Activated T-cell treated with anti-CD3 and anti-CD28 coated beads, Interleukin-2, amount 50 U/mL, for 4 hours (primary cell): ENCODE measurements around the gene CDKN2B-AS1. TPM values are rescaled to one million over a fixed set of nuclear protein-coding genes. Genes with fewer than 3 reads are reported as not detected.

Source experiments
- ATAC-seq, 2 donors: fragments of 200-7000 bp; cut with Tn5 transposase; one replicate each; pipeline ENCODE4 v1.10.0; 2021
- DNase-seq: peaks from one replicate; pipeline ENCODE4 v3.0.0-alpha.2; 2020
- H3K27me3 Mint-ChIP-seq: one replicate; pipeline ENCODE4 v1.8.0; 2021; ENCODE audit warnings: low read depth, mixed read lengths
- H3K36me3 Mint-ChIP-seq: one replicate; pipeline ENCODE4 v1.8.0; 2022; ENCODE audit warnings: mixed read lengths; ENCODE audit not compliant: insufficient read depth
- H3K4me1 Mint-ChIP-seq: one replicate; pipeline ENCODE4 v1.8.0; 2021; ENCODE audit warnings: low read depth, mixed read lengths
- H3K4me3 Mint-ChIP-seq: one replicate; pipeline ENCODE4 v1.8.0; 2021; ENCODE audit warnings: mild to moderate bottlenecking, moderate library complexity, mixed read lengths
- H3K9me3 Mint-ChIP-seq: one replicate; pipeline ENCODE4 v1.8.0; 2021; ENCODE audit warnings: mixed read lengths
- total RNA-seq, 3 donors: library from RNA; stranded (reverse); gene quantifications; one replicate each; pipeline ENCODE4 v1.2.1, GENCODE V29; 2021

CDKN2B-AS1 gene
- total RNA-seq, 3 donors from 2014 or later: 0.60 TPM; not detected in 2

DNA sequence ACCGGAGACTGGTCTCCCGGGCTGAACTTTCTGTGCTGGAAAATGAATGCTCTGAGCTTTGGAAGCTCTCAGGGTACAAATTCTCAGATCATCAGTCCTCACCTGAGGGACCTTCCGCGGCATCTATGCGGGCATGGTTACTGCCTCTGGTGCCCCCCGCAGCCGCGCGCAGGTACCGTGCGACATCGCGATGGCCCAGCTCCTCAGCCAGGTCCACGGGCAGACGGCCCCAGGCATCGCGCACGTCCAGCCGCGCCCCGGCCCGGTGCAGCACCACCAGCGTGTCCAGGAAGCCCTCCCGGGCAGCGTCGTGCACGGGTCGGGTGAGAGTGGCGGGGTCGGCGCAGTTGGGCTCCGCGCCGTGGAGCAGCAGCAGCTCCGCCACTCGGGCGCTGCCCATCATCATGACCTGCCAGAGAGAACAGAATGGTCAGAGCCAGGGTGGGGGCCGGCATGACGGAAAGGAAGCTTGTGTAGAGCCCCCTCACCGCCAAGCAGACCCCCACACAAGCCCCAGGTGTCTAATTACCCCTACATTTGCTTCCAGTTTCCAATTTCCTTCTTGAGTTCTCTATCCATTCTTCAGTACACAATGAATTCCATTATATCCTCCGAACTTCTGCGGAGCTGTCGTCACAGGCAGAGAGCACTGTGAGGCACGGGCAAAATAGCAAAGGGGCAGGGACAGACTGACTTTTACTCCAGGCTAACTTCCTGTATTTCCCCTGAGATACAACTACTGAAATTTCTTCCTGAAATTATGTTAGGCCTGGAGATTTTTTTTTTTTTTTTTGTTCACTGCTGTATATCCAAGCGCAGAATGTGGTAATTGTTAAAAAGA is 23.6 kb upstream of the CDKN2B-AS1 start:
- Mint-ChIP-seq H3K4me1 (peaks cover 24% of the 10 kb centered on the region), H3K27me3 (peaks cover 93% of the 10 kb centered on the region), H3K9me3 (peaks cover 16% of the 10 kb centered on the region), H3K4me3 (peak overlapping the region; percentile 21), H3K36me3 (peaks cover 2% of the 10 kb centered on the region)
- ATAC-seq (no peak), DNase-seq (no peak)

DNA sequence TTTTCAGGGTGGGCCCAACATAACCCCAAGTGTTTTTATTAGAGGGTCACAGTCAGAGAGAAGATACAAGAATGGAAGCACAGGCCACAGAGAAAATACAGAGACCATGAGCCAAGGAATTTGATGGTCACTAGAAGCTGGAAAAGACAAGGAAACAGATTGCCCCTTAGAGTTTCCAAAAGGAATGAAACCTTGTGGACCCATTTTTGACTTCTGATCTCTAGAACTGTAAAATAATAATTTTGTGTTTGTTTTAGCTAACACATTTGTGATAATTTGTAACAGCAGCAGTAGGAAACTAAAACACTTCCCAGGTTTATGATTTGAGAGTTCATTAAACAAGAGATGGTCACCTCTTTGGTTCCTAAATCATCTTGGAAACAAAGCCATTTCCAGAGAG is 22.2 kb upstream of the CDKN2B-AS1 start:
- Mint-ChIP-seq H3K4me1 (peaks cover 24% of the 10 kb centered on the region), H3K36me3 (peaks cover 2% of the 10 kb centered on the region)

DNA sequence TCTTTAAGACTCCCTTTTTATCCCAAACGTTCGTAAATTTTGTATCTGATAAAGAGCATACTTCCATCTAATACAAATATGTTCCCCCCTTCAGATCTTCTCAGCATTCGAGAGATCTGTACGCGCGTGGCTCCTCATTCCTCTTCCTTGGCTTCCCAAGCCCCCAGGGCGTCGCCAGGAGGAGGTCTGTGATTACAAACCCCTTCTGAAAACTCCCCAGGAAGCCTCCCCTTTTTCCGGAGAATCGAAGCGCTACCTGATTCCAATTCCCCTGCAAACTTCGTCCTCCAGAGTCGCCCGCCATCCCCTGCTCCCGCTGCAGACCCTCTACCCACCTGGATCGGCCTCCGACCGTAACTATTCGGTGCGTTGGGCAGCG is 20.3 kb upstream of the CDKN2B-AS1 start:
- peaks cover 2% of the 10 kb centered on the region for H3K36me3 Mint-ChIP-seq
- peaks cover 90% of the 10 kb centered on the region for H3K27me3 Mint-ChIP-seq
- ATAC-seq (no peak), DNase-seq (no peak)
- peaks cover 7% of the 10 kb centered on the region for H3K9me3 Mint-ChIP-seq
- H3K4me1 Mint-ChIP-seq: peaks cover 16% of the 10 kb centered on the region
- peak overlapping the region; percentile 79 for H3K4me3 Mint-ChIP-seq

More for the DNA sequence above, 22.2 kb upstream of the CDKN2B-AS1 start:
- Mint-ChIP-seq H3K27me3 (peaks cover 94% of the 10 kb centered on the region), H3K9me3 (peaks cover 13% of the 10 kb centered on the region), H3K4me3 (no peak overlapping the region)
- DNase-seq: no peak
- ATAC-seq: no peak

DNA sequence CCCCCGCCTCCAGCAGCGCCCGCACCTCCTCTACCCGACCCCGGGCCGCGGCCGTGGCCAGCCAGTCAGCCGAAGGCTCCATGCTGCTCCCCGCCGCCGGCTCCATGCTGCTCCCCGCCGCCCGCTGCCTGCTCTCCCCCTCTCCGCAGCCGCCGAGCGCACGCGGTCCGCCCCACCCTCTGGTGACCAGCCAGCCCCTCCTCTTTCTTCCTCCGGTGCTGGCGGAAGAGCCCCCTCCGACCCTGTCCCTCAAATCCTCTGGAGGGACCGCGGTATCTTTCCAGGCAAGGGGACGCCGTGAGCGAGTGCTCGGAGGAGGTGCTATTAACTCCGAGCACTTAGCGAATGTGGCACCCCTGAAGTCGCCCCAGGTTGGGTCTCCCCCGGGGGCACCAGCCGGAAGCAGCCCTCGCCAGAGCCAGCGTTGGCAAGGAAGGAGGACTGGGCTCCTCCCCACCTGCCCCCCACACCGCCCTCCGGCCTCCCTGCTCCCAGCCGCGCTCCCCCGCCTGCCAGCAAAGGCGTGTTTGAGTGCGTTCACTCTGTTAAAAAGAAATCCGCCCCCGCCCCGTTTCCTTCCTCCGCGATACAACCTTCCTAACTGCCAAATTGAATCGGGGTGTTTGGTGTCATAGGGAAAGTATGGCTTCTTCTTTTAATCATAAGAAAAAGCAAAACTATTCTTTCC is 19.7 kb upstream of the CDKN2B-AS1 start:
- H3K4me3 Mint-ChIP-seq: peak overlapping the region; percentile 79
- ATAC-seq (peak; percentile 65 to 78), DNase-seq (peak; percentile 48)
- H3K27me3 Mint-ChIP-seq: peaks cover 90% of the 10 kb centered on the region
- H3K4me1 Mint-ChIP-seq: peaks cover 15% of the 10 kb centered on the region
- H3K9me3 Mint-ChIP-seq: peaks cover 6% of the 10 kb centered on the region
- H3K36me3 Mint-ChIP-seq: peaks cover 2% of the 10 kb centered on the region

DNA sequence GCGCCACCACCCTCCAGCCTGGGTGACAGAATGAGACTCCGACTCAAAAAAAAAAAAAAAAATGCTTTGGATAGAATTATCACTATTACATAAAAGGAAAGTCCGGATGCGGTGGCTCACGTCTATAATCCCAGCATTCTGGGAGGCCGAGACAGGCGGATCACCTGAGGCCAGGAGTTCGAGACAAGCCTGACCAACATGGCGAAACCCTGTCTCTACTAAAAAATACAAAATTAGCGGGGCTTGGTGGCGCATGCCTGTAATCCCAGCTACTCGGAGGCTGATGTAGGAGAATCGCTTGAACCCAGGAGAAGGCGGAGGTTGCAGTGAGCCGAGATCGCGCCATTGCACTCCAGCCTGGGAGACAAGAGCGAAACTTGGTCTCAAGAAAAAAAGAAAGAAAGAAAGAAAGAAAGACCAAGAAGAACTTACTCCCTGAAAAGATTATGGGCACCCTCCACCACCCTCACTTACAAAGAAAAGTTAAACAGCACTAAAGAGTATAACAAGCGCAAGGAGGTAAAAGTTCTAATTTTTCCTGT is 18.2 kb upstream of the CDKN2B-AS1 start:
- Mint-ChIP-seq H3K4me3 (no peak overlapping the region), H3K36me3 (no peaks in the 10 kb centered on the region), H3K4me1 (peaks cover 13% of the 10 kb centered on the region), H3K9me3 (no peaks in the 10 kb centered on the region), H3K27me3 (peaks cover 83% of the 10 kb centered on the region)
- ATAC-seq: no peak
- DNase-seq: no peak

DNA sequence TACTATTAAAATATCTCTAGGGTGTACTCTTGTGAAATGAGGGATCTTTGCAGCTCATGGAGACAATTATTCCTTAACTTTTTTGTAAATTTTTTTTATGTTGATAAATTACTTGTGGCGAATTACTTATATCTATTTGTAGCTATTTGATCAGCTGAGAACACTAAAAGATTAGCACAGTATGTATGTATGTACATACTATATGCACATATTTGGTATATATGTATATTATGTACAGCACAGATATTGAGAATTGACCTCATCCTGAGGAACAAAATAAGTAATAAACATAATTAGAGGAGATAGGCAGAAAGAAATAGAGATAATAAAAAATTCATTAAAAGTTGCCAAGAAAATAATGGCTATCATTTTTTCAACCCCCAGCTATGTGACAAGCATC is 12.2 kb upstream of the CDKN2B-AS1 start:
- Mint-ChIP-seq H3K4me1 (no peaks in the 10 kb centered on the region), H3K9me3 (no peaks in the 10 kb centered on the region), H3K36me3 (no peaks in the 10 kb centered on the region), H3K4me3 (no peak overlapping the region), H3K27me3 (peaks cover 65% of the 10 kb centered on the region)
- ATAC-seq (no peak), DNase-seq (no peak)

DNA sequence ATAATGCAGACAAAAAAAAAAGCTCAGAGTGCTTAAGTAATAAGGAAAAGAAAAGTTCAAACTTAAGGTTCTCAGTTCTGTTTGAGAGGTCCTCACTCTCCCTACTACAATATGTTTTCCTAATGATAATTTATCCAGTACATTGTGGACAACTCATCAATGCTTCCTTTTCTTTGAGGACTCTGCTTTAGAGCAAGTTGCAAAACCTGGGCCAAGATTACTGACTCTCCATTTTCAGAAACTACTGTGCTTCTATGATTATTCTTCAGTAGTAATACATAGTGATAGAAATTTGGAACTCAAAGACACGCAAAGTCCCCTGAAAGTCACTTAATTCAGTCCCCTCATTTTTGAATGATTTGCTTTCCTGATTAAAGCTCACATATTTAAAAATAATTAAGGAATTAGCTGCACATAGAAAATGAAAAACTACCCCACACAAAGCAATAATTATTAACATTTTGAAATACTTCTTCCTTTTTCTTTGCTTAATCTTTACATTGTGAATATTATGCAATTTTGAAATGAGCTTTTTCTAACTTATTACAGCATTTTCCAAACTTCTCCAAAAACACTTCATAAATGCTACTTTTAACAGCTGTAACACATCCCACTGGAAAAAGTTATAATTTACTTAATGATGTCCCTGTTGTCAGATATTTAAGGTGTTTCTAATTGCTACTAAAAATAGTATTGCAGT is 11.6 kb upstream of the CDKN2B-AS1 start:
- Mint-ChIP-seq H3K4me1 (peaks cover 1% of the 10 kb centered on the region), H3K27me3 (peaks cover 65% of the 10 kb centered on the region), H3K9me3 (no peaks in the 10 kb centered on the region), H3K4me3 (no peak overlapping the region), H3K36me3 (no peaks in the 10 kb centered on the region)
- DNase-seq (no peak), ATAC-seq (no peak)

DNA sequence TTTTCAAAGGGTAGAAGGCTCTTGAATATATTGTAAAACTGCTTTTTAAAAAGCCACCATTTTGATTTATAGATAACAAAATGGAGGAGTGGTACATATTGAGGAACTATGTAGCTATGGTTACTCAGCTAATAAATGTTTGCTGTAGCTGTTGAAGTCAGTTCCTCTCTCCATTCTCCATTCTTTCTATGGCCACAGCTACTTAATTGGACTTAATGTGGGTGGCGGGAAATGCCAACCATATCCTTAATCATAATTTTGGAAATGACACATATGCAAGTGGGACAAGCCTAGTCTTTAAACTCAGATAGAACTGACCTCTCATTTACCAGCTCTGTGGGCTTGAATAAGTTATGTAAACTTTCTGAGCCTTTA is 11.0 kb upstream of the CDKN2B-AS1 start:
- ATAC-seq (no peak), DNase-seq (no peak)
- Mint-ChIP-seq H3K4me1 (peaks cover 1% of the 10 kb centered on the region), H3K27me3 (peaks cover 68% of the 10 kb centered on the region), H3K9me3 (no peaks in the 10 kb centered on the region), H3K4me3 (no peak overlapping the region), H3K36me3 (no peaks in the 10 kb centered on the region)

DNA sequence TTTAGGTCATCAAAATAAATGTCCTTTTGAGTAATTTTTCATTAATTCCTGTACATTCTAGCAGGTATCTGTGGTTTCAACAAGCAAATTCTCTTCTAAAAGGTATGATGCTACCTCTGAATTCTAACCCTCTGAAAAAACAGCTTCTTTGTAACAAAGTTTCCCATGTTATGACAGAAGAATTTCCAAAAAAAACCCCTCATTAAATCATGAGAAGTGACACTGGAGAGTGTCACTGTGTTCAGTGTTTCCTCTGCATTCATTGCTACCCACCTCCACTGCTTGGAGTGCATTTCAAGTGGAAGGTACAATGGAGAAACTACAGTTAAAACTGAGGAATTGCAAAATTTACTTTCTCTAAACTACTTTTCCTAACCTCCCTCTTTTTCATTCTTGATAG is 10.5 kb upstream of the CDKN2B-AS1 start:
- Mint-ChIP-seq H3K9me3 (no peaks in the 10 kb centered on the region), H3K27me3 (peaks cover 67% of the 10 kb centered on the region), H3K4me1 (peaks cover 1% of the 10 kb centered on the region), H3K4me3 (no peak overlapping the region), H3K36me3 (no peaks in the 10 kb centered on the region)
- ATAC-seq: no peak
- DNase-seq: no peak

DNA sequence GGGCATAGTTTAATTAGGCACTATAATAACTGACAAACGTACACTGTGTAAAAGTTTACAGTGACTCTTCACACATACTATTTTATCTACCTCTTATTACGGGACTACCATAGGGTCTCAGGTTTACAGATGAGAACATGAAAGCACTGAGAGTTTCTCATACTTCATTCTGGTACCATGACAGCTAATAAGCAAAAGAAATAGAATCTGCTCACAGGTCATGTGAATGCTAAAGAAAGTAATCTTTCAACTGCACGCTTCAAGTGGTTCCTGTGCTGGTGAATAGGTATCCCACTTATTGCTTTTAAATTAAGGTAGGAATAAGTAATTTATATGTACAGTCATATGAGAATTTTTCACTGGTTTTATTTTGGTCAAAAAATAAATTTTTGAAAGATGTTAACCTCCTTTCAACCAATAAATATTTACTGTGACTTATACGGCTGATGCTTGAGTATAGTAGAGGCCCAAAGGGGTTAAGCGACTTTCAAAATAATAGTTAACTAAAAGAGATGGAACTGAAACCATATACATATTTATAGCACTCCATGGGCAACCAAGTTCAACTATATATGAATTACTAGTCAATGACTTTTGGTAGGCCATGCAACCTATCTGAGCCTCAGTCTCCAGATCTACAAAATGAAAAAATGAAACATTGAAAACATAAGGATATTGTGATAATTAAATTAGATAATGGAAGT is 8.5 kb upstream of the CDKN2B-AS1 start:
- H3K9me3 Mint-ChIP-seq: no peaks in the 10 kb centered on the region
- H3K36me3 Mint-ChIP-seq: peaks cover 2% of the 10 kb centered on the region
- peaks cover 1% of the 10 kb centered on the region for H3K4me1 Mint-ChIP-seq
- DNase-seq (no peak), ATAC-seq (no peak)
- no peak overlapping the region for H3K4me3 Mint-ChIP-seq
- H3K27me3 Mint-ChIP-seq: peaks cover 67% of the 10 kb centered on the region

DNA sequence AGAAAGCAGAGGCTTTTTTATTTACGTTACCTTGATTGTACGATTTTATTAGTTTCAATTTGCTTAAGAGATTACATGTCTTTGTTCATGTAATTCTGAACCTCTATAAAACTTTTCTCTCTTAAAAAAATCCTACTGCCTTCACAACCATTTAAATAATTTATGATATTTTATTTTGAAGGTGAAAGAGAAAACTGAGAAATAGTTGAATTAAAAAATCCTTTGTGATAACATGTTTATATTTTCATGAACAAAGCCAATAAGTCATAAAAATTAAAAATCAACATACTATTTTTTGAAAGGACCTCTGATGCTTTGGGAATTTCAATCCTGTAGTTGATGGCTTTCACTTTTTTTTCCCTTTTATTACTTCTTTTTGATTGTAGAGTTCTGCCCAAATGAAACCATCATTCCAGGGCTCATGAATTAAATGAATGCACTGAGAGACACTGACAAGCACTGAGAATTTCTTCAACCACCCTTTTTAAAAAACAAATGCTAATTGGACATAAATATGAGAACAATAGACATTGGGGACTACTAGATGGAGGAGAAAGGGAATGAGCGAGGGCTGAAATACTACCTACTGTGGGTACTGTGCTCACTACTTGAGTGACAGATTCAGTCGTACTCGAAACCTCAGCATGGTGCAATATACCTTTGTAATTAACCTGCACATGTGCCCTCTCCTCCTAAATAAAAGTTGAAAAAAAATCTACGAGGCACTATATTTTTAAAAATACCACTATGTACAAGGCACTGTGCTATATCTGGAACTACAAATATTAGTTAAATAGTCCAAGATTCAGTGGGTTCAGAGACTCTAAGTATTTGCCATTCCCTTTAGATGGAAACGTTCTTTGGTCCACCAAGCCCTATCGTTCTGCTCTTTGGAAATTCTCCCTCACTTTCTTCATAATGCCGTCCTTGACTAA is 6.3 kb upstream of the CDKN2B-AS1 start:
- peaks cover 3% of the 10 kb centered on the region for H3K4me1 Mint-ChIP-seq
- no peak for DNase-seq
- no peaks in the 10 kb centered on the region for H3K9me3 Mint-ChIP-seq
- peaks cover 54% of the 10 kb centered on the region for H3K27me3 Mint-ChIP-seq
- H3K4me3 Mint-ChIP-seq: no peak overlapping the region
- ATAC-seq: no peak
- peaks cover 2% of the 10 kb centered on the region for H3K36me3 Mint-ChIP-seq

DNA sequence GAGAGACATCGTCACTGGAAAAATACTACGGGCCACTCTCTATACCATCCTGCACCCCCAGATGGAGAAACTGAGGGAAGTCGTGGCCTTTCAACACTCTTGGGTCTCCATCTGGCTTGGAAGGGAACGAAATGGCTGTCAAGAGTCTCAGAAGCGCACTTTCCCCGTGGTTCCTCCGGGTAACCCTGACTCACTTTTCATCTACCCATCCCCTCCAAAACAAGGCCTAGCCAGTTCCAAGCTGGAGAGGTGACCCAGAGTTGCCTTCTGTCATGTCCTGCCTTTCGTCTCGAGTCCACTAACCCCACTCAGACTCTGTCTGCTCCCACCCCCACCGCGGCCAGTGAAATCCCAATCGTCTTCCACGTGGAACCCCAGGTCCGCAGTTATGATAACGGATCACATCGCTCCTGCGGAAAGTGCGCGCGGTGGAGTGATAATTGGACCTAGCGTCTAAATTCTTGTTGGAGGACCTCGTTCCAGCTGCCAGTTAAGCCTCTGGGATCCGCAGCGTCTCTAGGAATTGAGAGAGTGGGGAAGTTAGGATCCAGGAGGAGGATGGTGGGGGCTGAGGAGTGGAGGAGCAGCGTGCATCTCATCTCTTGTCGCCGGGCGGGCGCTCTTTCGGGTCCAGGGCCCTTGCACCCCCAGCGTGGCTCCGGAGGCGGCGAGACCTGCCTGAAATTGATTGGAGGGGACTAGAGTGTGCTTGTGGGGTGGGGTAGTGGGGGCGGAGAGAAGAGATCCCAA is 5.0 kb upstream of the CDKN2B-AS1 start:
- Mint-ChIP-seq H3K4me1 (peaks cover 8% of the 10 kb centered on the region), H3K4me3 (no peak overlapping the region), H3K36me3 (peaks cover 2% of the 10 kb centered on the region), H3K9me3 (no peaks in the 10 kb centered on the region), H3K27me3 (peaks cover 43% of the 10 kb centered on the region)
- DNase-seq: no peak
- ATAC-seq: no peak
